Heart left ventricle (tissue), 13 donors: ENCODE results near the gene SIGLECL1.

Experiments used
- CTCF ChIP-seq, 12 donors: fragments of 200-600 bp; sonication (generic) in 4 of 12; IDR thresholded peaks; one replicate each; pipeline versions ENCODE4 v1.5.0 to v1.8.0; 2018 to 2022; ENCODE audit warnings: antibody characterized with exemption in 12 of 12, mild to moderate bottlenecking in 5 of 12
- POLR2A ChIP-seq, 2 donors: fragments of 450-650 bp; IDR thresholded peaks; one replicate each; pipeline ENCODE4 v1.6.1; 2017; ENCODE audit warnings: antibody characterized with exemption in 2 of 2, mild to moderate bottlenecking in 2 of 2, moderate library complexity in 2 of 2
- donor health status: ischemic (EF 13 %, LVEDD 7.1; RV severe dilation, severe dysfunction).
- donor health status: DM: no; HTN: yes; CAD: no.
- donor health status: DM: no; HTN: no; CAD: no.
- donor health status: ischemic (EF 25% LVEDD 6.9; RV normal size, moderate dysfunction).
- donor health status: ischemic (EF 25% LVEDD 5.7; RV mildly dilated, moderate dysfunction).
- donor health status: ischemic (EF 35%, LVEDD 5.7; RV mildly dilated, moderate dysfunction).
- donor health status: nonischemic (EF 11% LVEDD 7.7; RV severe dilation, severe dysfunction).
- donor health status: DM: yes; HTN: yes; CAD: no.
- donor health status: PGD.
- donor health status: ischemic (EF 29% LVEDD 5.4; RV normal size, mild dysfunction).
- donor health status: nonischemic (EF 23%, LVEDD 6.1; RV moderate dilation, normal function).

GRCh38 chr19:51242881-51243630 lies 7.8 kb upstream of the SIGLECL1 start:
- no peak for TF ChIP-seq CTCF (IDR thresholded peaks at IDR 0.05)
- no peak for TF ChIP-seq POLR2A (IDR thresholded peaks at IDR 0.05)
